Measurements from ENCODE around the gene PDK2.

Gene PDK2

DNA sequence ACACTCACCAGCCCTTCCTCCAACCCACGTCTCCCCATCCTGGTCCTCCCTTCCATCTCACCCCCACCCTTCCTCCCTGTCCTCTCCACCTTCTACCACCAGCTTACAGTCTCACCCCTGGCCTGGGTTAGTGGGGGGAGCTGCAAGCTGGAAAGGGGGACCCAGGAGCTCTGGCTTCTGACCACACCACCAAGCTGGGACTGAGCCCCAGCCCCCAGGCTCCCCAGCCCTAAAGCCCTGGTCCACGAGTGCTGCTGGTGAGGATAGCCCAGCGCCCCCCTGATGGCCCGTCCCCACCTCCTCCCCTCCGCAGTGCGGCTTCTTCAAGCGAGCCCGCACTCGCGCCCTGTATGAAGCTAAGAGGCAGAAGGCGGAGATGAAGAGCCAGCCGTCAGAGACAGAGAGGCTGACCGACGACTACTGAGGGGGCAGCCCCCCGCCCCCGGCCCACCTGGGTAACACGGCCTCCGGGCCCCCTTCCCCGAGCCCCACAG is 7.2 kb upstream of the PDK2 start:
- TF ChIP-seq TEAD4 (IDR thresholded peaks at IDR 0.05): no peak
- TF ChIP-seq TAF1 (IDR thresholded peaks at IDR 0.05; ENCODE audit: low read depth): no peak
- TF ChIP-seq, protein P1, sequence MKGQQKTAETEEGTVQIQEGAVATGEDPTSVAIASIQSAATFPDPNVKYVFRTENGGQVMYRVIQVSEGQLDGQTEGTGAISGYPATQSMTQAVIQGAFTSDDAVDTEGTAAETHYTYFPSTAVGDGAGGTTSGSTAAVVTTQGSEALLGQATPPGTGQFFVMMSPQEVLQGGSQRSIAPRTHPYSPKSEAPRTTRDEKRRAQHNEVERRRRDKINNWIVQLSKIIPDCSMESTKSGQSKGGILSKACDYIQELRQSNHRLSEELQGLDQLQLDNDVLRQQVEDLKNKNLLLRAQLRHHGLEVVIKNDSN (IDR thresholded peaks at IDR 0.05): no peak
- no peak for TF ChIP-seq CREB1 (IDR thresholded peaks at IDR 0.05; ENCODE audit: low read depth)
- no peak for TF ChIP-seq EGR1 (IDR thresholded peaks at IDR 0.05)
- TF ChIP-seq, protein P2, sequence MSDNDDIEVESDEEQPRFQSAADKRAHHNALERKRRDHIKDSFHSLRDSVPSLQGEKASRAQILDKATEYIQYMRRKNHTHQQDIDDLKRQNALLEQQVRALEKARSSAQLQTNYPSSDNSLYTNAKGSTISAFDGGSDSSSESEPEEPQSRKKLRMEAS (IDR thresholded peaks at IDR 0.05): no peak
- TF ChIP-seq RAD21 (IDR thresholded peaks at IDR 0.05; ENCODE audit: low read depth): no peak
- no peak for TF ChIP-seq YY1 (IDR thresholded peaks at IDR 0.05; ENCODE audit: low read depth)
- TF ChIP-seq FOXM1 (IDR thresholded peaks at IDR 0.05; ENCODE audit: borderline replicate concordance, low read depth): no peak
- TF ChIP-seq NFIC (IDR thresholded peaks at IDR 0.05): no peak
- TF ChIP-seq EP300 (IDR thresholded peaks at IDR 0.05; ENCODE audit: borderline replicate concordance): no peak
- TF ChIP-seq, protein P3, sequence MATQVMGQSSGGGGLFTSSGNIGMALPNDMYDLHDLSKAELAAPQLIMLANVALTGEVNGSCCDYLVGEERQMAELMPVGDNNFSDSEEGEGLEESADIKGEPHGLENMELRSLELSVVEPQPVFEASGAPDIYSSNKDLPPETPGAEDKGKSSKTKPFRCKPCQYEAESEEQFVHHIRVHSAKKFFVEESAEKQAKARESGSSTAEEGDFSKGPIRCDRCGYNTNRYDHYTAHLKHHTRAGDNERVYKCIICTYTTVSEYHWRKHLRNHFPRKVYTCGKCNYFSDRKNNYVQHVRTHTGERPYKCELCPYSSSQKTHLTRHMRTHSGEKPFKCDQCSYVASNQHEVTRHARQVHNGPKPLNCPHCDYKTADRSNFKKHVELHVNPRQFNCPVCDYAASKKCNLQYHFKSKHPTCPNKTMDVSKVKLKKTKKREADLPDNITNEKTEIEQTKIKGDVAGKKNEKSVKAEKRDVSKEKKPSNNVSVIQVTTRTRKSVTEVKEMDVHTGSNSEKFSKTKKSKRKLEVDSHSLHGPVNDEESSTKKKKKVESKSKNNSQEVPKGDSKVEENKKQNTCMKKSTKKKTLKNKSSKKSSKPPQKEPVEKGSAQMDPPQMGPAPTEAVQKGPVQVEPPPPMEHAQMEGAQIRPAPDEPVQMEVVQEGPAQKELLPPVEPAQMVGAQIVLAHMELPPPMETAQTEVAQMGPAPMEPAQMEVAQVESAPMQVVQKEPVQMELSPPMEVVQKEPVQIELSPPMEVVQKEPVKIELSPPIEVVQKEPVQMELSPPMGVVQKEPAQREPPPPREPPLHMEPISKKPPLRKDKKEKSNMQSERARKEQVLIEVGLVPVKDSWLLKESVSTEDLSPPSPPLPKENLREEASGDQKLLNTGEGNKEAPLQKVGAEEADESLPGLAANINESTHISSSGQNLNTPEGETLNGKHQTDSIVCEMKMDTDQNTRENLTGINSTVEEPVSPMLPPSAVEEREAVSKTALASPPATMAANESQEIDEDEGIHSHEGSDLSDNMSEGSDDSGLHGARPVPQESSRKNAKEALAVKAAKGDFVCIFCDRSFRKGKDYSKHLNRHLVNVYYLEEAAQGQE (IDR thresholded peaks at IDR 0.05; ENCODE audit: low read depth): no peak
- no peak for TF ChIP-seq ZBTB7A (IDR thresholded peaks at IDR 0.05; ENCODE audit: low read depth)
- no peak for TF ChIP-seq TCF12 (IDR thresholded peaks at IDR 0.05; ENCODE audit: low read depth)
- no peak for TF ChIP-seq CEBPB (IDR thresholded peaks at IDR 0.05)

DNA sequence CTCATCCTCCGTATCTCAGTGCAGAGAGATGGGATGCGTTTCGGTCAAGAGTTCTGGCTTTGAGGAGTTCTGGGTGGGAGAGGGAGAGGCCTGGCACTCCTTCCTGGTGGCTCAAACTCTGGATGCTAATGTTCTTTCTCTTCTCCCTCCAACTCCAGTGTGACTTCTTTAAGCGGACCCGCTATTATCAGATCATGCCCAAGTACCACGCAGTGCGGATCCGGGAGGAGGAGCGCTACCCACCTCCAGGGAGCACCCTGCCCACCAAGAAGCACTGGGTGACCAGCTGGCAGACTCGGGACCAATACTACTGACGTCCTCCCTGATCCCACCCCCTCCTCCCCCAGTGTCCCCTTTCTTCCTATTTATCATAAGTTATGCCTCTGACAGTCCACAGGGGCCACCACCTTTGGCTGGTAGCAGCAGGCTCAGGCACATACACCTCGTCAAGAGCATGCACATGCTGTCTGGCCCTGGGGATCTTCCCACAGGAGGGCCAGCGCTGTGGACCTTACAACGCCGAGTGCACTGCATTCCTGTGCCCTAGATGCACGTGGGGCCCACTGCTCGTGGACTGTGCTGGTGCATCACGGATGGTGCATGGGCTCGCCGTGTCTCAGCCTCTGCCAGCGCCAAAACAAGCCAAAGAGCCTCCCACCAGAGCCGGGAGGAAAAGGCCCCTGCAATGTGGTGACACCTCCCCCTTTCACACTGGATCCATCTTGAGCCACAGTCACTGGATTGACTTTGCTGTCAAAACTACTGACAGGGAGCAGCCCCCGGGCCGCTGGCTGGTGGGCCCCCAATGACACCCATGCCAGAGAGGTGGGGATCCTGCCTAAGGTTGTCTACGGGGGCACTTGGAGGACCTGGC is 6.0 kb upstream of the PDK2 start:
- TF ChIP-seq EP300 (IDR thresholded peaks at IDR 0.05; ENCODE audit: borderline replicate concordance) (no peak), NFIC (IDR thresholded peaks at IDR 0.05) (no peak), TCF12 (IDR thresholded peaks at IDR 0.05; ENCODE audit: low read depth) (no peak), YY1 (IDR thresholded peaks at IDR 0.05; ENCODE audit: low read depth) (no peak), CREB1 (IDR thresholded peaks at IDR 0.05; ENCODE audit: low read depth) (no peak), RAD21 (IDR thresholded peaks at IDR 0.05; ENCODE audit: low read depth) (no peak)
- TF ChIP-seq, protein P2 (IDR thresholded peaks at IDR 0.05): no peak

DNA sequence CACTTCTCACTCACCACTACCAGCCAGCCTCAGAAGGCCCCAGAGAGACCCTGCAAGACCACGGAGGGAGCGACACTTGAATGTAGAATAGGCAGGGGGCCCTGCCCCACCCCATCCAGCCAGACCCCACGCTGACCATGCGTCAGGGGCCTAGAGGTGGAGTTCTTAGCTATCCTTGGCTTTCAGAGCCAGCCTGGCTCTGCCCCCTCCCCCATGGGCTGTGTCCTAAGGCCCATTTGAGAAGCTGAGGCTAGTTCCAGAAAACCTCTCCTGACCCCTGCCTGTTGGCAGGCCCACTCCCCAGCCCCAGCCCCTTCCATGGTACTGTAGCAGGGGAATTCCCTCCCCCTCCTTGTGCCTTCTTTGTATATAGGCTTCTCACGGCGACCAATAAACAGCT is 5.1 kb upstream of the PDK2 start:
- TF ChIP-seq EP300 (IDR thresholded peaks at IDR 0.05; ENCODE audit: borderline replicate concordance) (no peak), CREB1 (IDR thresholded peaks at IDR 0.05; ENCODE audit: low read depth) (no peak), EGR1 (IDR thresholded peaks at IDR 0.05) (no peak), ZBTB7A (IDR thresholded peaks at IDR 0.05; ENCODE audit: low read depth) (no peak), TCF12 (IDR thresholded peaks at IDR 0.05; ENCODE audit: low read depth) (no peak), FOXM1 (IDR thresholded peaks at IDR 0.05; ENCODE audit: borderline replicate concordance, low read depth) (no peak), TAF1 (IDR thresholded peaks at IDR 0.05; ENCODE audit: low read depth) (no peak), CEBPB (IDR thresholded peaks at IDR 0.05) (no peak), RAD21 (IDR thresholded peaks at IDR 0.05; ENCODE audit: low read depth) (no peak), TEAD4 (IDR thresholded peaks at IDR 0.05) (no peak), YY1 (IDR thresholded peaks at IDR 0.05; ENCODE audit: low read depth) (no peak), NFIC (IDR thresholded peaks at IDR 0.05) (no peak)
- TF ChIP-seq, protein P2 (IDR thresholded peaks at IDR 0.05): no peak
- TF ChIP-seq, protein P1 (IDR thresholded peaks at IDR 0.05): no peak
- TF ChIP-seq, protein P3 (IDR thresholded peaks at IDR 0.05; ENCODE audit: low read depth): no peak

DNA sequence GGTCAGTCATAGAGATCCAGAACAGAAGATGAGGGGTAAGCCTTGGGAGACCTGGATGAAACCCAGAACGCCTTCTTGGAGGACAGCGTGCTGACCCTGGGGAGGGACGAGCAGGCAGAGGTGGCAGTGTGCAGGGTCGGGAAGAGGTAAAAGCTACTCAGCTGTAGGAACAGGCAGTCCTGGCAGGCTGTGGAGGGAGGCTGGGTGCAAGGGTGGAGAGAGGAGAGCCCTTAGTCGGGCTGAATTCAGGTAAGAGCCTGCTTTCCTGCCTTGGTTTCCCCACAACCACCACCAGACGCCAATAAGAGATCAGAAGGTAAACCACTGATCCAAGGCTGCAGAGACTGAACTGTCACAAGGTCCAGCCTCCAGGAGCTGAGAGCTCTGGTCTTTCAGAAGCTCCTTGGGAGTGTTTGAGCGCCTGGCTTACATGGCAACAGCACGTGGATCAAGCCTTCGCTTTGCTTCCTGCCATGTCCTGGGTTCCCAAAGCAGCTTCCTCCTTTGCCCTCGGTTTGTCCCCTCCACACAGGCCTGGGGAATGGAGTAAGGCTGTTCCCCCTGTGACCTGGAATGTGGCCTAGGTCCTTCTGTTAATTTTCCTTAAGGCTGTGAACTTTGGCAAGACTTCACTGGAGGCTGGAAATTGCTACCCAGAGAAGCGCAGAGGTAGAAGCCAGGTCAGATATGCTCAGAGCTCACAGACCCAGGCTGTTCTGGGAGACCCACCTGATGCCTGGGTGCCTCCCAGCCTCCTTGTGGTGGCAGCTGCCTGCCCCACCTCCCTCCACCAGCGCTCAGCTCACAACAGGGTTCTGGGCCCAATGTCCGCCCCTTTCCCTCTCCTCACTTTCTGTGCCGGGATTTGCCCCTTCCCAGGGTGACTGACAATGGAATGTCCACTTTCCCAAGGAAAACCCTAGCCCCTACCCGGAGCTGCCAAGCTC is 3.9 kb upstream of the PDK2 start:
- no peak for TF ChIP-seq YY1 (IDR thresholded peaks at IDR 0.05; ENCODE audit: low read depth)
- TF ChIP-seq, protein P1 (IDR thresholded peaks at IDR 0.05): no peak
- TF ChIP-seq, protein P2 (IDR thresholded peaks at IDR 0.05): no peak
- TF ChIP-seq NFIC (IDR thresholded peaks at IDR 0.05): no peak
- no peak for TF ChIP-seq EP300 (IDR thresholded peaks at IDR 0.05; ENCODE audit: borderline replicate concordance)
- no peak for TF ChIP-seq FOXM1 (IDR thresholded peaks at IDR 0.05; ENCODE audit: borderline replicate concordance, low read depth)
- no peak for TF ChIP-seq TAF1 (IDR thresholded peaks at IDR 0.05; ENCODE audit: low read depth)
- no peak for TF ChIP-seq EGR1 (IDR thresholded peaks at IDR 0.05)
- TF ChIP-seq, protein P3 (IDR thresholded peaks at IDR 0.05; ENCODE audit: low read depth): no peak
- no peak for TF ChIP-seq TCF12 (IDR thresholded peaks at IDR 0.05; ENCODE audit: low read depth)
- no peak for TF ChIP-seq ZBTB7A (IDR thresholded peaks at IDR 0.05; ENCODE audit: low read depth)

Measured in Ishikawa (cell line).